ENCODE data around the gene DDX4.

DDX4 gene

GRCh38 chr5:55866485-55866884 is 128.6 kb downstream of the DDX4 start:
- TF ChIP-seq, protein P1, sequence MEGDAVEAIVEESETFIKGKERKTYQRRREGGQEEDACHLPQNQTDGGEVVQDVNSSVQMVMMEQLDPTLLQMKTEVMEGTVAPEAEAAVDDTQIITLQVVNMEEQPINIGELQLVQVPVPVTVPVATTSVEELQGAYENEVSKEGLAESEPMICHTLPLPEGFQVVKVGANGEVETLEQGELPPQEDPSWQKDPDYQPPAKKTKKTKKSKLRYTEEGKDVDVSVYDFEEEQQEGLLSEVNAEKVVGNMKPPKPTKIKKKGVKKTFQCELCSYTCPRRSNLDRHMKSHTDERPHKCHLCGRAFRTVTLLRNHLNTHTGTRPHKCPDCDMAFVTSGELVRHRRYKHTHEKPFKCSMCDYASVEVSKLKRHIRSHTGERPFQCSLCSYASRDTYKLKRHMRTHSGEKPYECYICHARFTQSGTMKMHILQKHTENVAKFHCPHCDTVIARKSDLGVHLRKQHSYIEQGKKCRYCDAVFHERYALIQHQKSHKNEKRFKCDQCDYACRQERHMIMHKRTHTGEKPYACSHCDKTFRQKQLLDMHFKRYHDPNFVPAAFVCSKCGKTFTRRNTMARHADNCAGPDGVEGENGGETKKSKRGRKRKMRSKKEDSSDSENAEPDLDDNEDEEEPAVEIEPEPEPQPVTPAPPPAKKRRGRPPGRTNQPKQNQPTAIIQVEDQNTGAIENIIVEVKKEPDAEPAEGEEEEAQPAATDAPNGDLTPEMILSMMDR (IDR thresholded peaks at IDR 0.05; ENCODE audit: extremely low read depth, missing control alignments), result no peak

More at GRCh38 chr5:55866485-55866884, 128.6 kb downstream of the DDX4 start:
- no peak for DNase-seq (ENCODE audit: low spot score)
